GM12878 (cell line): ENCODE results near the gene PRKN. TPM values are rescaled to one million over a fixed set of nuclear protein-coding genes. Genes with fewer than 3 reads are reported as not detected.

ENCODE experiments used
- ATAC-seq: fragments of 200-7000 bp; cut with Tn5 transposase; 3 replicates; pipeline ENCODE4 v1.9.1; 2020; ENCODE audit warnings: mild to moderate bottlenecking, moderate library complexity
- BruUV-seq: library from RNA; stranded (reverse); fragments of 400-500 nt; replicated peaks from 2 replicates; lab custom pipeline; 2021; lab: Mats Ljungman, UMichigan
- CTCF ChIA-PET: fragments of 300-600 bp; sonication (Branson Sonifier 250); formaldehyde crosslinking; extraction: SDS; loops from one replicate; lab custom pipeline; 2021; ENCODE audit warnings: inconsistent platforms; lab: Yijun Ruan, JAX
- POLR2A ChIA-PET: fragments of 350-600 bp; formaldehyde crosslinking; extraction: SDS; loops from one replicate; lab custom pipeline; 2021; ENCODE audit warnings: inconsistent platforms; lab: Charles Lee
- RAD21 ChIA-PET: fragments of 300-600 bp; sonication (Branson Sonifier 250); formaldehyde crosslinking; loops from one replicate; lab custom pipeline; 2023; ENCODE audit warnings: antibody characterized with exemption; ENCODE audit not compliant: unreplicated experiment; lab: Charles Lee
- SMC1A ChIA-PET: fragments of 300-600 bp; sonication (Branson Sonifier 250); formaldehyde crosslinking; loops from one replicate; lab custom pipeline; 2023; ENCODE audit not compliant: unreplicated experiment, uncharacterized antibody; lab: Charles Lee
- DNase-seq: peaks from one replicate; pipeline ENCODE4 v3.0.0-alpha.2; 2011; ENCODE audit warnings: low read depth, low spot score
- FAIRE-seq: peaks from 3 replicates; lab custom pipeline; 2011; peaks lifted over from hg19 to GRCh38; lab: Jason Lieb, UNC
- H2AFZ ChIP-seq: 2 replicates; pipeline ENCODE4 v1.6.0; 2011; ENCODE audit warnings: low read depth, low read length, control low read depth; ENCODE audit not compliant: control insufficient read depth
- H3K27ac ChIP-seq: 2 replicates; pipeline ENCODE4 v1.5.1; 2011; ENCODE audit warnings: control low read depth; ENCODE audit not compliant: control insufficient read depth, insufficient read depth
- H3K27me3 ChIP-seq, 2 experiments: replicated peaks in 1 of 2; 2 replicates each; pipeline versions ENCODE4 v1.6.0 to v1.6.1; 2011; ENCODE audit warnings: low read length in 1 of 2; ENCODE audit not compliant: control insufficient read depth in 2 of 2, insufficient read depth in 2 of 2
- H3K36me3 ChIP-seq, 2 experiments: 2 replicates each; pipeline ENCODE4 v1.5.1; 2011; ENCODE audit warnings: low read length in 1 of 2; ENCODE audit not compliant: control insufficient read depth in 2 of 2, insufficient read depth in 2 of 2
- H3K4me1 ChIP-seq: 2 replicates; pipeline ENCODE4 v1.6.1; 2011; ENCODE audit warnings: mild to moderate bottlenecking, low read length, moderate library complexity, mixed read lengths; ENCODE audit not compliant: control insufficient read depth, insufficient read depth
- H3K4me2 ChIP-seq: 2 replicates; pipeline ENCODE4 v1.6.0; 2011; ENCODE audit warnings: control low read depth; ENCODE audit not compliant: control insufficient read depth, insufficient read depth
- H3K4me3 ChIP-seq: fragments of 200-600 bp; sonication (generic); 2 replicates; pipeline ENCODE4 v1.5.1; 2016
- H3K79me2 ChIP-seq: 2 replicates; pipeline ENCODE4 v1.6.0; 2011; ENCODE audit warnings: low read length; ENCODE audit not compliant: control insufficient read depth, insufficient read depth
- H3K9ac ChIP-seq: 2 replicates; pipeline ENCODE4 v1.8.0; 2011; ENCODE audit warnings: low read length, control low read depth, mixed read lengths; ENCODE audit not compliant: control insufficient read depth, insufficient read depth
- H3K9me3 ChIP-seq: replicated peaks from 3 replicates; pipeline ENCODE4 v1.5.1; 2011; ENCODE audit warnings: mild to moderate bottlenecking, low read length; ENCODE audit not compliant: control insufficient read depth, insufficient read depth
- H4K20me1 ChIP-seq: 2 replicates; pipeline ENCODE4 v1.6.0; 2011; ENCODE audit not compliant: control insufficient read depth, insufficient read depth
- BCLAF1 ChIP-seq: fragments of 450-650 bp; IDR thresholded peaks from 2 replicates; pipeline ENCODE4 v1.6.1; 2017; ENCODE audit warnings: antibody characterized with exemption, mild to moderate bottlenecking, moderate library complexity
- EP300 ChIP-seq, 2 experiments: fragments of 150-350 bp in 1 of 2; IDR thresholded peaks; 2 replicates each; pipeline ENCODE4 v1.6.1; 2011 to 2012; ENCODE audit warnings: low read depth in 2 of 2, low read length in 2 of 2, borderline replicate concordance in 1 of 2, improper control_type of control experiment in 1 of 2, inconsistent platforms in 1 of 2; ENCODE audit not compliant: control insufficient read depth in 1 of 2
- MYB ChIP-seq: fragments of 150-350 bp; IDR thresholded peaks from 2 replicates; pipeline ENCODE4 v1.6.1; 2014; ENCODE audit warnings: mild to moderate bottlenecking, low read depth, low read length, borderline replicate concordance
- NBN ChIP-seq: fragments of 450-650 bp; IDR thresholded peaks from 2 replicates; pipeline ENCODE4 v1.6.1; 2016
- NFIC ChIP-seq: IDR thresholded peaks from 2 replicates; pipeline ENCODE4 v1.6.1; 2012; ENCODE audit warnings: low read depth, mild to moderate bottlenecking, inconsistent platforms, low read length, moderate library complexity
- NFXL1 ChIP-seq: fragments of 450-650 bp; IDR thresholded peaks from 2 replicates; pipeline ENCODE4 v1.6.1; 2017; ENCODE audit warnings: antibody characterized with exemption, mild to moderate bottlenecking, borderline replicate concordance
- NR2C1 ChIP-seq: fragments of 450-650 bp; IDR thresholded peaks from 2 replicates; pipeline ENCODE4 v1.6.1; 2017; ENCODE audit warnings: antibody characterized with exemption, mild to moderate bottlenecking, moderate library complexity
- NR2F1 ChIP-seq: fragments of 450-650 bp; conservative IDR thresholded peaks from 2 replicates; pipeline ENCODE4 v1.6.1; 2017; ENCODE audit warnings: mild to moderate bottlenecking
- PBX3 ChIP-seq: IDR thresholded peaks from 2 replicates; pipeline ENCODE4 v1.6.1; 2011; ENCODE audit warnings: mild to moderate bottlenecking, low read depth, low read length, moderate library complexity; ENCODE audit not compliant: insufficient replicate concordance
- PKNOX1 ChIP-seq: fragments of 450-650 bp; IDR thresholded peaks from 2 replicates; pipeline ENCODE4 v1.6.1; 2016; ENCODE audit warnings: mild to moderate bottlenecking
- RELA ChIP-seq: fragments of 450-650 bp; IDR thresholded peaks from 2 replicates; pipeline ENCODE4 v1.8.0; 2014; ENCODE audit warnings: borderline replicate concordance; ENCODE audit not compliant: partially characterized antibody
- SIN3A ChIP-seq: IDR thresholded peaks from 2 replicates; pipeline ENCODE4 v1.6.1; 2012; ENCODE audit warnings: low read depth, low read length, improper control_type of control experiment
- SREBF1 ChIP-seq: IDR thresholded peaks from 2 replicates; pipeline ENCODE4 v1.6.1; 2012; ENCODE audit warnings: mild to moderate bottlenecking, low read length
- SUZ12 ChIP-seq: fragments of 200-600 bp; sonication (generic); IDR thresholded peaks from one replicate; pipeline ENCODE4 v1.6.1; 2018; ENCODE audit warnings: antibody characterized with exemption, mild to moderate bottlenecking; ENCODE audit not compliant: unreplicated experiment
- TCF12 ChIP-seq: IDR thresholded peaks from 2 replicates; pipeline ENCODE4 v1.6.1; 2011; ENCODE audit warnings: low read depth, mild to moderate bottlenecking, low read length
- USF1 ChIP-seq: IDR thresholded peaks from 2 replicates; pipeline ENCODE4 v1.6.1; 2011; ENCODE audit warnings: borderline replicate concordance, low read depth, mild to moderate bottlenecking, moderate library complexity, mixed read lengths, low read length; ENCODE audit not compliant: insufficient read depth; ENCODE audit errors: extremely low read length
- YBX1 ChIP-seq: fragments of 450-650 bp; IDR thresholded peaks from 2 replicates; pipeline ENCODE4 v1.6.1; 2016; ENCODE audit warnings: antibody characterized with exemption
- WGBS: methylation state at CpG from one replicate; pipeline ENCODE4 v1.1.6; 2016; ENCODE audit warnings: low lambda C conversion rate; ENCODE audit not compliant: insufficient replicate concordance, insufficient coverage; ENCODE audit errors: missing lambda C conversion rate; 5-methylcytosine and 5-hydroxymethylcytosine counted together
- in situ Hi-C: fragments of 300-500 bp; cut with MboI; formaldehyde crosslinking; loops from 9 replicates; pipeline ENCODE4 v1.14.3; 2018; ENCODE audit warnings: mixed read lengths
- intact Hi-C: fragments of 100-400 bp; cut with micrococcal nuclease; formaldehyde crosslinking; loops from one replicate; pipeline ENCODE4 v1.14.2; 2022; ENCODE audit not compliant: unreplicated experiment
- polyA plus RNA-seq, 11 experiments: library from polyadenylated mRNA; depleted of rRNA in 4 of 11; unstranded in 6 of 11; stranded (reverse) in 5 of 11; fragments of >200 nt; fragmentation: Nextera tagmentation in 4 of 11; fragmentation: Illumina TruSeq in 1 of 11; extraction: Ambion mirVana in 4 of 11; extraction: Trizol in 1 of 11; gene quantifications; 1 replicate in 1 of 11; 2 replicates in 10 of 11; pipeline versions ENCODE4 v1.2.1 to v1.2.3, GENCODE V29; 2011 to 2016; ENCODE audit warnings: inconsistent platforms in 2 of 11, missing spikeins in 2 of 11, low read depth in 1 of 11
- total RNA-seq, 4 experiments: library from RNA; depleted of rRNA in 3 of 4; stranded (reverse); fragments of >200 nt in 3 of 4; fragmentation: Illumina TruSeq in 1 of 4; extraction: Trizol in 1 of 4; gene quantifications; 2 replicates each; pipeline versions ENCODE4 v1.2.1 to v1.2.3, GENCODE V29; 2013 to 2021

PRKN gene
- total and polyA plus RNA-seq, 10 of the 15 experiments (the other 5 are each of a cell fraction or from before 2014, with no cell fraction given): 0.06 to 0.09 TPM; not detected in 8

- TF ChIP-seq BCLAF1: no peak
- TF ChIP-seq EP300 (IDR thresholded peaks at IDR 0.05; ENCODE audit: borderline replicate concordance in 1 of 2, control insufficient read depth in 1 of 2, low read depth in 2 of 2, low read length in 2 of 2): no peak
- no peak for TF ChIP-seq NFXL1
- no peak for TF ChIP-seq TCF12
- no peak for TF ChIP-seq NR2C1
Measured at GRCh38 chr6:162190981-162191380, 536.6 kb downstream of the PRKN start (continued).

GRCh38 chr6:162187168-162187935, 540.2 kb downstream of the PRKN start:
- no peaks in the 10 kb centered on the region for H3K9me3 ChIP-seq
- SMC1A ChIA-PET: no interaction called here
- POLR2A ChIA-PET: no interaction called here
- TF ChIP-seq MYB (no peak), PBX3 (no peak), PKNOX1 (no peak), YBX1 (no peak), NR2F1 (no peak), RELA (no peak), SIN3A (no peak), SUZ12 (no peak), NFIC (no peak), USF1 (no peak), SREBF1 (no peak), NBN (no peak)

More at GRCh38 chr6:162187168-162187935, 540.2 kb downstream of the PRKN start:
- no peak for FAIRE-seq
- Histone ChIP-seq H4K20me1 (no peaks in the 10 kb centered on the region), H3K79me2 (no peaks in the 10 kb centered on the region), H2AFZ (no peak overlapping the region), H3K4me3 (no peak overlapping the region), H3K27me3 (no peaks in the 10 kb centered on the region), H3K9ac (no peak overlapping the region), H3K36me3 (no peaks in the 10 kb centered on the region), H3K27ac (no peak overlapping the region), H3K4me2 (no peak overlapping the region), H3K4me1 (no peaks in the 10 kb centered on the region)
- no peak for ATAC-seq
- ChIA-PET RAD21 (no interaction called here), CTCF (interaction anchor here (0.7 kb wide), 1 partner anchor 56 kb away, joined by 3 read pairs; no protein-coding TSS in a partner anchor)
- in situ Hi-C loops (no loop called here), intact Hi-C loops (no loop called here)
- no TSS peak for BruUV-seq
- WGBS: 15% methylated on average over 4 of the region's 4 CpGs
- DNase-seq: no peak
